Pancreas (tissue), 10 donors: ENCODE data around the gene CXorf66. TPM values are rescaled to one million over a fixed set of nuclear protein-coding genes. Genes with fewer than 3 reads are reported as not detected.

ENCODE experiments used
- ATAC-seq, 4 donors: fragments of 200-7000 bp; cut with Tn5 transposase; one replicate each; pipeline versions ENCODE4 v1.8.0 to v1.9.1; 2020; ENCODE audit warnings: mild to moderate bottlenecking in 4 of 4, moderate library complexity in 4 of 4
- DNase-seq, 6 donors: peaks; one replicate each; pipeline ENCODE4 v3.0.0-alpha.2; 2020
- FAIRE-seq: peaks from 2 replicates; lab custom pipeline; 2012; peaks lifted over from hg19 to GRCh38; lab: Jason Lieb, UNC
- H3K27ac ChIP-seq, 4 donors: fragments of 200-600 bp; sonication (generic); 1 replicate in 3 of 4; 2 replicates in 1 of 4; pipeline versions ENCODE4 v1.5.0 to v1.8.0; 2020
- H3K27me3 ChIP-seq, 4 donors: fragments of 200-600 bp; one replicate each; pipeline ENCODE4 v1.8.0; 2021
- H3K36me3 ChIP-seq, 3 donors: fragments of 200-600 bp; sonication (generic) in 1 of 3; one replicate each; pipeline versions ENCODE4 v1.5.0 to v1.8.0; 2020 to 2021
- H3K4me1 ChIP-seq, 3 donors: fragments of 200-600 bp; one replicate each; pipeline ENCODE4 v1.8.0; 2021
- H3K4me3 ChIP-seq, 4 donors: fragments of 200-600 bp; sonication (generic) in 2 of 4; one replicate each; pipeline versions ENCODE4 v1.5.0 to v1.8.0; 2020 to 2021
- H3K9me3 ChIP-seq, 4 donors: fragments of 200-600 bp; one replicate each; pipeline ENCODE4 v1.8.0; 2021
- CTCF ChIP-seq, 4 donors: fragments of 200-600 bp; sonication (generic) in 3 of 4; IDR thresholded peaks; one replicate each; pipeline versions ENCODE4 v1.5.0 to v1.8.0; 2021; ENCODE audit warnings: antibody characterized with exemption in 4 of 4
- WGBS, 2 donors: extraction: QIAGEN DNeasy Blood & Tissue Kit; methylation state at CpG; one replicate each; pipeline ENCODE4 v1.1.7; 2013; 5-methylcytosine and 5-hydroxymethylcytosine counted together
- intact Hi-C, 3 donors: fragments of 100-400 bp; cut with DNase I; formaldehyde crosslinking; loops; one replicate each; pipeline versions ENCODE4 v1.11.1 to v1.14.2; 2022
- polyA plus RNA-seq, 2 donors: library from polyadenylated mRNA; stranded (reverse); fragments of 200-250 nt; gene quantifications; one replicate each; pipeline ENCODE4 v1.2.3, GENCODE V29; 2013
- total RNA-seq, 6 donors: library from RNA; stranded (reverse); fragmentation: NEBNext Ultra II Directional in 4 of 6; extraction: Animal tissue kit (Norgen Biotek cat#: 25700) in 4 of 6; gene quantifications; one replicate each; pipeline versions ENCODE4 v1.2.1 to v1.2.4, GENCODE V29; 2021 to 2023
- donor health status: healthy with polysubstance abuse.
- donor health status: DM: no; HTN: no; CAD: no; lungs with moderate emphysema.
- donor health status: DM: no; HTN: no; CAD: no.
- donor health status: control.
- donor health status: control.
- donor health status: Bipolar disorder and iron deficiency.
- donor health status: DM: yes; HTN: yes; CAD: no.
- donor health status: DM: no; HTN: no; CAD: no.
- donor health status: DM: no; HTN: no; CAD: no.
- donor health status: DM: yes; HTN: yes; CAD: no.

The CXorf66 gene
- total RNA-seq (not detected), polyA plus RNA-seq (not detected)

- ATAC-seq (no peak), FAIRE-seq (no peak), DNase-seq (no peak)
- Histone ChIP-seq H3K27me3 (peaks cover 0 to 11% (median 0%) of the 10 kb centered on the region in 4 donors), H3K4me1 (no peaks in the 10 kb centered on the region), H3K27ac (no peak within 1 kb of the TSS), H3K4me3 (no peak within 1 kb of the TSS), H3K9me3 (no peaks in the 10 kb centered on the region), H3K36me3 (no peaks in the 10 kb centered on the region)
- 76 to 86% methylated on average over 7 of the region's 7 CpGs for WGBS, 2 donors
- intact Hi-C loops: no loop called here
- no peak for TF ChIP-seq CTCF (IDR thresholded peaks at IDR 0.05)
Observed at GRCh38 chrX:139965421-139965820, at the start of gene CXorf66. Gene CXorf66, minus strand, starts transcription at chrX:139965521. Its CDS starts 25 bp downstream, at chrX:139965496.

GRCh38 chrX:139982856-139983255, 17.5 kb upstream of the CXorf66 start:
- Histone ChIP-seq H3K4me1 (no peaks in the 10 kb centered on the region), H3K36me3 (no peaks in the 10 kb centered on the region), H3K9me3 (no peaks in the 10 kb centered on the region), H3K4me3 (no peak overlapping the region), H3K27ac (no peak overlapping the region), H3K27me3 (no peaks in the 10 kb centered on the region)
- no peak for DNase-seq
- no peak for ATAC-seq
- intact Hi-C loops: no loop called here
- FAIRE-seq: no peak
- 15 to 30% methylated on average over 3 of the region's 3 CpGs for WGBS, 2 donors
- TF ChIP-seq CTCF (IDR thresholded peaks at IDR 0.05): no peak

- Histone ChIP-seq H3K36me3 (no peaks in the 10 kb centered on the region), H3K9me3 (no peaks in the 10 kb centered on the region), H3K27me3 (peaks cover 0 to 7% (median 0%) of the 10 kb centered on the region in 4 donors), H3K4me1 (no peaks in the 10 kb centered on the region), H3K27ac (no peak overlapping the region), H3K4me3 (no peak overlapping the region)
- no peak for DNase-seq
- ATAC-seq: no peak
- FAIRE-seq: no peak
- TF ChIP-seq CTCF (IDR thresholded peaks at IDR 0.05): no peak
- intact Hi-C loops: no loop called here
- WGBS, 2 donors: 57 to 74% methylated on average over 3 of the region's 3 CpGs
Observed at GRCh38 chrX:139974471-139974870, 9.2 kb upstream of the CXorf66 start.

GRCh38 chrX:139972629-139973624, 7.6 kb upstream of the CXorf66 start:
- DNase-seq: no peak
- FAIRE-seq: no peak
- 62 to 67% methylated on average over 6 of the region's 6 CpGs for WGBS, 2 donors
- no peaks in the 10 kb centered on the region for H3K9me3 ChIP-seq
- intact Hi-C loops: no loop called here
- no peaks in the 10 kb centered on the region for H3K36me3 ChIP-seq
- H3K27me3 ChIP-seq: peaks cover 0 to 13% (median 0%) of the 10 kb centered on the region in 4 donors
- no peaks in the 10 kb centered on the region for H3K4me1 ChIP-seq
- H3K4me3 ChIP-seq: no peak overlapping the region
- TF ChIP-seq CTCF (IDR thresholded peaks at IDR 0.05): no peak
- ATAC-seq: no peak
- no peak overlapping the region for H3K27ac ChIP-seq

GRCh38 chrX:139972113-139972512, 6.8 kb upstream of the CXorf66 start:
- TF ChIP-seq CTCF (IDR thresholded peaks at IDR 0.05): no peak
- H3K4me1 ChIP-seq: no peaks in the 10 kb centered on the region
- DNase-seq: no peak
- no peaks in the 10 kb centered on the region for H3K36me3 ChIP-seq
- no peak for FAIRE-seq
- no peaks in the 10 kb centered on the region for H3K9me3 ChIP-seq
- intact Hi-C loops: no loop called here
- H3K27me3 ChIP-seq: peaks cover 0 to 18% (median 0%) of the 10 kb centered on the region in 4 donors
- no peak for ATAC-seq
- WGBS, 2 donors: 40 to 50% methylated on average over 5 of the region's 5 CpGs
- no peak overlapping the region for H3K4me3 ChIP-seq
- H3K27ac ChIP-seq: no peak overlapping the region
